GM19455 (cell line): ENCODE data around the gene DTNB.

Source experiments
- ATAC-seq: cut with Tn5 transposase; IDR thresholded peaks from one replicate; pipeline ENCODE4 v1.9.1; 2021; ENCODE audit not compliant: unreplicated experiment

DTNB gene

DNA sequence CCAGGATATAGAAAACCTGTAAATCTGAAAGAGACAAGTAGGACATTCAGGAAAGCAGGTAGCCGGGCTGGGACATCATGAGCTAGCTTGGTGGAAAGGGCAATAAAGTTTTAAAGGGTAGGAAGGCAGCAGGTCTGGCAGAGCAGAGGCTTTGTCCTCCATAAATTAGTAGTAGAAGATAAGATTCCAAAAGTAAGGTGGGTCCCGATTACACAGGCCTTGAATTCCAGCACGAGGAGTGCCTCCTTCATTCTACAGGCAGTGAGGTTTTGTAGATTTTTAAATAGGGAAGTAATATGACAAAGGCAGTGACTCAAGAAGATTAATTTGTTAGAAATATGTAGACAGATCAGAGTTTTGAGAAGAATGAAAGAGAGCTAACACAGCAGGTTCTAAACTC, 160.7 kb downstream of the DTNB start:
- no peak for ATAC-seq

DNA sequence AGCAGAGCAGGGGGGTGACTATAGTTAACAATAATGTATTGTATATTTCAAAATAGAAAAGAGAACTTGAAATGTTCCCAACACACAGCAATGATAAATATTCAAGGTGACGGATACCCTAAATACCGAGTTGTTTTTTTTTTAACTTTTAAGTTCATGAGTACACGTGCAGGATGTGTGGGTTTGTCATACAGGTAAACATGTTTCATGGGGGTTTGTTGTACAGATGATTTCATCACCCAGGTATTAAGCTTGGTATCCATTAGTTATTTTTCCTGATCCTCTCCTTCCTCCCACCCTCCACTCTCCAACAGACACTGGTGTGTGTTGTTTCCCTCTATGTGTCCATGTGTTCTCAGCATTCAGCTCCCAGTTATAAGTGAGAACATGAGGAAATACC, 167.2 kb downstream of the DTNB start:
- no peak for ATAC-seq

DNA sequence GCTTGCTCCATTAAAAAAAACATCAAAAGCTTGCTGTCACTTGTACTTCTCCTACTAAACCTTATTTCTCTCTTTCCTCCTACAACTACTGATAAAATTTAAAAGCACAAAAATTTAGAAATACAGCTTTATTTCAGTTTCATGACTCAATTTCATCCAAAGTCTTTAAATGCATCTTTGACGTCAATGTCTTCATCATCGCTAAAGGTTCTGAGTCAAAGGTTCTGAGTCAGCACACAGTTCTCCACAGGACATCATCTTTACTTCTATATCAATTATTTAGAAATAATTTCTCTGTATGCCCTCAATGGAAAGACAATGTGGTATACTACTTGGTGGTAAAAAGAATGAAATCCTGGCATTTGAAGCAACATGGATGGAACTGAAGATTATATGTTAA, 167.8 kb downstream of the DTNB start:
- ATAC-seq: no peak

DNA sequence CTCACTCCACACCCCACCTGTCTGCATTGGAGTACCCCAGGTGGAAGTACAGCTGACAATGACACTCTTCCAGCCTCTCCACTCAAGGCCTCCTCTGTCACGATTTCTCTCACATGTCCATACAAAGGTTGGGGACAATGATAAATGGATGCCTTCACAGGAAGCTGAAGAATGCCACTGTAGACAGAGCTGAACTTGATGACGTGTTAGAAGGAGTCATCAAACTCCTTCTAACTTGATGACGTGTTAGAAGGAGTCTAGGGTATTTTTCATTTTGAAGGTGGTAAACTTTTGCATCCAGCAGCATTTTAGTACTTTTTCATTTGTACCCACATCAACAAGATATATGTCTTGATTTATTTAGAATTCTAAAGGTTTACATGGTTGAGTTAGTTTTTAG, 168.2 kb downstream of the DTNB start:
- ATAC-seq: no peak

DNA sequence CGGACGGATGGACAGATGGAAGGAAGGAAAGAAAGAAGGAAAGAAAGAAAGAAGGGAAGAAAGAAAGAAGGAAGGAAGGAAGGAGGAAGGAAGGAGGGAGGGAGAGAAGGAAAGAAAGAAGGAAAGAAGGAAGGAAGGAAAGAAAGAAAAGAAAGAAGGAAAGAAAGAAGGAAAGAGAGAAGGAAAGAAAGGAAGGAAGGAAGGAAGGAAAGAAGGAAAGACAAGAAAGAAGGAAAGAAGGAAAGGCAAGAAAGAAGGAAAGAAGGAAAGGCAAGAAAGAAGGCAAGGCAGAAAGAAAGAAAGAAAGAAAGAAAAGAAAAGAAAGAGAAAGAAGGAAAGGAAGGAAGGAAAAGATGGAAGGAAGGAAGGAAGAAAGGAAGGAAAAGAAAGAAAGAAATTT, 169.1 kb downstream of the DTNB start:
- no peak for ATAC-seq

DNA sequence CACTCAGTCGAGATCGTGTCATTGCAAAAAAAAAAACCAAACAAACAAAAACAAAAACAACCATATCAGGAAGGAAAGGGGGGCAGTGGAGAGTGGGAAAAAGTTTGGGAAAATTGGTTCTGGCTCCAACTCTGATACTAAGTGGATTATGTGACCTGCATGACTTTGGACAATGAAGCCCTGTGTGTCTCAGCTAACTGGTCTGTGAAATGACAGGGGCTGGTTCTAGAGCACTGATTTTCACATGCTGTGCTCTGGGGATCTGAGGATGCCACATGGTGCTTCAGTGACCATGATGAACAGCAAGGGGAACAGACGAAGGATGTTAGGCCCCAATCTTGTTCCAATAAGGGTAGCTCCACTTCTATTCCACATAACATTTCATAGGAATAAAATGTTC, 174.2 kb downstream of the DTNB start:
- ATAC-seq: no peak

DNA sequence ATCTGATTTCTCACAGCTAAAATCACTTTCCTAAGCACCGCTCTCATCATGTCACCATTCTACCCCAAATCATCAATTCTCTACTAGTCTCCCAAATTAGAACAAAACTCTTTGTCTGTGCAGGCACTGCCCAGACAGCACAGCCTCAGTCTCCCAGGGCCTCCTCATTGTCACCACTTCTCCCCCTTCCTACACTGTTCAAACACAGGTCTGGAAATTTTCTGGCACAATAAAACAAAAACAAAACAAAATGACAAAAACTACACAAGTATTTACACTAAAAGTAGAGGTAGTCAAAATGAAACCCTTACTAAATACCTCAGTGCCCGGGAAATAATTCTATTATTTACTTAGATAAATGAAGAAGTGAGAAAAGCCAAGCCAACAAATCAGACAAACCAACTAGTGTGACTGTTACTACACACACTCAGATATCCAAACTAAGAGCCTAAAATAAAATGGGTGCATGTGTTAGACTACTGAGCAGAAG, 175.4 kb downstream of the DTNB start:
- no peak for ATAC-seq

DNA sequence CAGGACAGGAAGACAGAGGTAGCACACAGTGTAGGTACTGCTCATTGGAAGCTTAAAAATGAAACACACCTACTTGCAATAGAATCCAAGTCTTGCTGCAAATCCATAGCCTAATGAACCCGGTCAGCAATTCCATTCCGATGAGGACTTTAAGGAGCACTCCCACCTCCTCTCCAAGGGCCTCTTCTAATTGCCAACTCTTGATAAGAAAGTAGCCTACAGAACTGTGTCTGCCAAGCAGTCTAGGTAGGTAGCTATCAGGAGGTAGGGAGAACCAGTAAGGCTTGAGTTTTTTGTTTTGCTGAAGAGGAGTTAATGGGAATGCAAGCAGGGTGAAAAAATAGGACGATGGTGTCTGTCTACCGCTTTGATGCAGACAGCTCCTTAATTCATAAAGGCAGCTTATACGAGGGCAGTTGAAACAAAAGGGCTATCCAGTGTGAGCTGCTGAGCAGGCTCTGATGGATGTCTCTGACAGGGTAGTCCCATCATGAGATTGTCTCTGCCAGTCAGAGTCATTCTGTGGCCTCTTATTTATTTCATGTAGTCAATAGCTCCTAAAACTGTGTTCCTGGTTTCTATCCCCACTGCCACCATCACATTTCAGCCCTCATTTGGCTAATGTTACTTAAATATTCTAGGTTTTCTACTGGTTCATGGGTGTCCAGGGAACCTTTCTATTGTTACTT, 176.0 kb downstream of the DTNB start:
- ATAC-seq: no peak

DNA sequence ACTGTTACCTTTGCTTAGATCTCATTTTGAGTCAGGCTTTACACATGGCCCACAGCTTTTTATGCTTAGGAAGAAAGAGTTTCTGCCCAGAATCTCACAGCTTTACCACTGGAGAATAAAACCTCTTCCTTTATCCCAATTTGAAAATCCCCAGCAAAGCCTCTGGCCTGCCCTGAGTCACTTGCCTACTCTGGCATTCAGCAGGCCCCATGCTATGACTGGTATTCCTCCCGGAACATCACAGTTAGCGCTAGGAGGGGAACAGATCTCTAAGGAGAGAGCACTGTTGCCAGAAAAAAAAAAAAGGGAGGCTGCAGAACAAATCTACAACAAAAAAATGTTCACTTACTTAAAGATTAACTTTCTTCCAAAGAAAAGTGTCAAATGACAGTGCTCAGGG, 178.8 kb downstream of the DTNB start:
- ATAC-seq: no peak

DNA sequence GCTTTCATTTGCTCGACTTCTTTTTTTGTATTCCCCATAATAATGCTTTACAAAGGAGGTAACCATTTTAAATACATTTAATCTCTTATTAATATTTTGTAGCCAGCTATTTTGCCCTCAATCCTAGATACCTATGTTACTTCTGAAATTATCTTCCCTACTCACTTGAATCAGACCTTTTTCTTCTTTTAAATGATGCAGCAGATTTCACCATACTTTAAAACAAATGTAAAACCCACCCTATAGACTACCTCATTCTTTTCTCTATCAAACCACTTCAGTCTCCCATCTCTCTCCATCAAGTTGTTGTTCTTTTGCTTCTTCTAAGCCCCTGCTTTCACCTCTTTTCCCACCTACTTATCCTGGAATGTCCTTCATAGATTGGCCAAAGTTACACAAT, 180.2 kb downstream of the DTNB start:
- ATAC-seq: no peak

DNA sequence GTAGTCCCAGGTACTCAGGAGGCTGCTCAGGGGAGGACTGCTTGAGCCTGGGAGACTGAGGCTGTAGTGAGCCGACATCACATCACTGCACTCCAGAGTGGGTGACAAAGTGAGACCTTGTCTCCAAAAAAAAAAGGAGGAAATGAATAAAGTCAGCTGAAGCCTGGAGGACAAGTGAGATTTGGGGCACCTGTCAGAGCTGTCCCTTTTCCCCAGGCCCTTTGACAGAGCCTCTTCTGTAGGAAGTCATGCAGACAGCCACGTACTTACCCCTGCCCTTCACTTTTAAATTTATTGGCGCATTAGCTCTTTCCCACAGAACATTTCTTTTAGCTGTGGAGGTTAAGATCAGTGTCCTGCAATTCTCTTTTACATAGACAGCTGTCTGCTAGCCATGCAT, 180.7 kb downstream of the DTNB start:
- ATAC-seq: no peak

DNA sequence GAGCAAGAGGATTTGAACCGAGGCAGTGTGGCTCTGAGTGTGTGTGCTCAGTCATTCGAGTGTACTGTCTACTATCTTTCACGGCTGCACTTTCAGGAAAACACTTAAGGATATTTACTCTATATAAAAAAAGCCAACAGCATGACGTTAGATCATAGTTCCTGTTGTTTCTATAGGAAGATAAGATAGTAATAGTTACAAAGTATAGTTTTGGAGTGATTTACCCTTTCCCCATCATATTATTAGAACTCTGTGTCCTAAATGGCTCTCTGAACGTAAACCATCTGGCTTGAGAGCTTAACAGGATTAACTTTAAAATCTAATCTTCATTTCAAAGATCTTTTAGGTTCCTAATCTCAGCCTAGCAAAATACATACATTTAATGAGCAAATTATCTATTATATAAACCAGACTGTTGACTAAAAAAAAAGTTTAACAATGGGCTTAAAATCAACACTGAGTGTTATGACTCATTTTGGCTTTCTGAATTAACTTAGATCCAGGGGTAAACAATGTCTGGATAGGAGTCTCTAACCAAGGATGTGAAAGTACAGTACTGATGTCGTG, 181.3 kb downstream of the DTNB start:
- no peak for ATAC-seq

DNA sequence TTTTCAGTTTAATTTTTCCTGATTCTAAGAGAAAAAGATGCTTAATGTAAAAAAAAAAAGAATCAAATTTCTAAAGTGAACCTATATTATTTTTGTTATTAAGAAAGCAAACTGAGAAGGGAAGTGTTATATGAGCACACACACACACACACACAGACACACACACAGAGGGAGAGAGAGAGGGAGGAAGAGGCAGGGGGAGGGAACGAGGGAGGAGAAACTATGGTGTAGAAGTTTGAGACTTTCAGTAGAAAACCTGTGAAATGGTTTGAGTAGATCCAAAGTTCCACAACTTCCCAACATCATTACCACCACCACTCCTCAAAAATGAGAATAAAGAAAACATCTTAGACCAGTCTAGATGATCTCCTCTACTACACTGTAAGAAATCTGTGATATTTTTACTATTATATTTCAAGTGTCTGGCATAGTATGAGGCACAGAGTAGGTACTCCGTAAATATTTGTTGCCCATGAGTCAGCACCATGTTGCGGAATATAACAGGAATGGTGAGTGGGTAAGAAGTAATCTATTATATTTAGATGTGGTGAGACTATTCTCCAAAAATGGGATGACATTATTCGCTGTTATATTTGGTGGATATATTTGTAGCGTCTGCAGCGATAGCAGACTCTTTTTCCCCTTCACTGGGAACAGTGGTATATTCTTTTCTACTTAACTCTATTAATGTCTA, 182.2 kb downstream of the DTNB start:
- ATAC-seq: no peak

DNA sequence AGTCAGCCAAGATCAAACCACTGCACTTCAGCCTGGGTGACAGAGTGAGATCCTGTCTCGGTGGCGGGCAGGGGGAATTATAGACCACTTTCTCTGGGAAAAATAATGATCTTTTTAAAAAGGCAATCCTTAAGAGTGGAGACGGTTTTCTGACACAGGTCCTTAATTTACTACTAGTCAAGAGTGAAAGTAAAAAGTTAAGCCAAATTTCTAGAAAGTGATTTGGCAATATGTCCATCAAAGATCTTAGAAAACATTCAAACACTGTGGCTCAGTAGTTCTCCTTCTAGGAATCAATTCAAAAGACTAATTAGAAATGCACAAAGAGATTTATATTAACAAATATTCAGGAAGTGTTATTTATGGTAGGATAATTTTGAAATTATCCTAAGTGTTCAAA, 183.2 kb downstream of the DTNB start:
- no peak for ATAC-seq

DNA sequence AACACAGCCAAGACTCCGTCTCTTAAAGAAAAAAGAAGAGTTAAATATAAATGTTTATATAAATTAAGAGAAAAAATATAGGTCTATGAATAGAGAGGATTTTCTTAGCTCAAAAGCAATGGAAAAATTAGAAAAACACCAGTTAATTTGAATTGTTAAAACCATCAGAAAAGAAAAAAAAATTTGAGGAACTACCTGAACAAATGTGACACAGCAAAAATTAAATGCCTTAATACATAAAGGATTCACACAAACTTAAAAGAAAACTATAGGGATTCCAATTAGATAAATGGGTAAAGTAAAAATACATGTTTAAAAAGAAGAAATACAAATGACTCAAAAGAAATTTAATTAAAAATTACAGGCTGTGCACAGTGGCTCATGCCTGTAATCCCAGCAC, 183.7 kb downstream of the DTNB start:
- no peak for ATAC-seq

DNA sequence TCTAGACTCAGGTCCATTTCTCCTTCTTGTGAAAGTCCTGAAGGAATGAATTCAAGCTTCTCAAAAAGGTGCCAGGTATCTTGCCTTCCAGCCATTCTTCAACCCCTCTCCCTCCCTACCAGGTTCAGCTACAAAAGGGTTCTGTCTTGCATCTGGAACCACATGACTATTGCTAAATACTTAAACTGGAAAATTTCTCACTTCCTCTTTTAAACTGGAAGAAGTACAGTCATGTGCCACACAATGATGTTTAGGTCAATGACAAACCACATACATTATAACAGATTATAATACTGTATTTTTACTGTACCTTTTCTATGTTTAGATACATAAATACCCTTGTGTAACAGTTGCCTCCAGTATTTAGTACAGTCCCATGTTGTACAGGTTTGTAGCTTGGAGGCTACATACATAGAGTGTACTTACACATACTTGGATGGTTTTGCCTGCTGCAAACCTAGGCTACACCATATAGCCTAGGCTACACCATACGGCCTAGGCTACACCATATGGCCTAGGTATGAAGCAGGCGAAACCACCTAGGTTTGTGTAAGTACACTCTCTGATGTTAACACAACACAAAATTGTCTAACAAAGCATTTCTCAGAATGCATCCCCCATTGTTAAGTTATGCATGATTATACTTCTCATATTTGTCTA, 189.6 kb downstream of the DTNB start:
- ATAC-seq: peak; percentile 47

DNA sequence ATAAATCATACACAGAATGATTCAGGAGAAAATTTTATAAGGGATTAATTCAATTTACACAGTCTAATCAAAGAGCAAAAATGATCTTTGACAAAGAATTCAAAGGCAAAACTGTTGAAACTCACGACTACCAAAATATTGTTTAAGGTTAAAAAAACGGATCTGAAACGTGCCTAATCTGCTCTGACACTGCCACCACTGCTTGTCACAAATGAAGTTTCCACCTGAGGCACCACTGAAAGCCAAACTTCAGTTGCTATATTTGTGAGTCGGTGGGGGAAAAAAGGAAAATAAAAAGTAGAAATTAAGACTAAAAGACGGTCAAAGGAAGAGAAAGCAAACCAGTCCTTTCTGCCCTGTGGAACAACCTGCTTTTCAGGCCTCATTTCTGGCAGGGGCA, 191.0 kb downstream of the DTNB start:
- ATAC-seq: no peak

DNA sequence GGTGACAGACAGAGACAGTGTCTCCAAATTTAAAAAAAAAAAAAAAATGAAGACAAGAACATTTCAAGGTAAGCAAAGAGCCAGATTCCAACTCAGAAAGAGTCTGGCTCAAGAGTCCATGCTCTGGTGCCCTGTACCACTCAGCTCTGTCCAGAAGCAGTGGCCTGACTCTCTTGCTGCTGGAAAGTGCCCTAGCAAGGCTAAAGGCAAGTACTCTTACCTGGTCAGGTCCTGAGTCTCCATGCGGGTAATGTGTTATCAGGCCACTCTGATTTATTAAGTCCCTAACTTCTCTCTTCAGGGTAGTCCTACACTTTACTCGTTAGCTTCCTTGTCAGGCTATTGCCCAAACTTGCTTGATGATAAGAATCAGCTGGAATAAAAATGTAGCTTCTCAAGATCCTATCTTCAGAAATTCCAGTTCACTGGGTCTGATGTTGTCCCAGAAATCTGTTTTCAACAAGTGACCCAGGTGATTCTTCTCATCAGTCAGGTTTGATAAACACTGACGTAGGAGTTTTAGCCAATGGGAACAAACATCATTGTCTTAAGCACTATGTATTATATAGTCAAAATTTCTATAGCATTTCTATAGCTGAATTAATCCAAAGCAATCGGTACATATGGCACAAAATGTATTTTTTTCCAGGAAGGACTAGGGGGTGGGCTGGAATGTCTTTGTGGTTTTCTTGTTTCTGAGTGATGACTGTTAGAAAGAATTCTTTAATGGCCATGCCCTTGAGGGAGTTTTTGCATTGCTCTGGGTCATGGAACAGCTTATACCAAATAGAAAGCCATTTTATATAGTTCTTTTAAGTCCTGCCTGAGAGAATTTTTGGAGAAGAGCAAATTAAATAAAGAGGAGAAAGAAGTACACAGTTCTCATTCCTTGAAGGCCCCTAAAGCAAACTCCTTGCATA, 191.7 kb downstream of the DTNB start:
- no peak for ATAC-seq

DNA sequence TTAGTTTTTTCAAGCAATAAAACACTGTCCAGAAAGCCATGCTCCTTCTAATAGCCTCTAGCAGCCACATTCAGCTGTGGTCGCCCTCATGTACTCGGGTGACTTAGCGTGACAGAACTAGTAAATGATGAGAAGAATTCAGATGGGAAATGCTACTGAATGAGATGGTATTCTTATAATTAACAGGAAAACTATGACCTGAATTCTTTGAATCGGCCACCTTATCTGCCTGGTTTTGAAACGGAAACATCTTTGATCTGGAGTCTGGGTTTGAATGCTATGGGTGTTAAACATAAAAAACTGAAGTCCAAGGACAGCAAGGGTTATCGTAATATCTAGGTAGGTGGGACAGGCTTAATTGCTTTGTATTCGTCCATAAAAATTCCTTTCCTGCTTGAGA, 192.8 kb downstream of the DTNB start:
- no peak for ATAC-seq

DNA sequence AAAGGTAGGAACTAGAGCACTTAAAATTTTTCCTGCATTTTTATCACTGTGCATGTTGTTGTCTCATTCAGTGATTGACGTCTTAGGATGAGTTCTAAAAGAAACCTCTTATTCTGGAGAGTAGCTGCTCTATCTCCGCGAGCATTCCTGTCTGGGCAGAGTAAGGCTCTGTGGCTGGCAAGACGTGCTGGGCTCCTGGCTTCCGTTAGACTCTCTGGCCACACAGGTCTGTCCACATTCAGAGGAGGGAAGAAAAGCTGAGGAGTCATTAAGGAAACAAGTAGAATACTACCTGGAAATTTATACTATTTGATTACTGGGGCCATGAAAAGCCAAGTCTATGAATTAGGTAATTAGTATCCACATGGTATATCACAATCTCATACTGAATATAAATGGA, 193.6 kb downstream of the DTNB start:
- ATAC-seq: no peak

DNA sequence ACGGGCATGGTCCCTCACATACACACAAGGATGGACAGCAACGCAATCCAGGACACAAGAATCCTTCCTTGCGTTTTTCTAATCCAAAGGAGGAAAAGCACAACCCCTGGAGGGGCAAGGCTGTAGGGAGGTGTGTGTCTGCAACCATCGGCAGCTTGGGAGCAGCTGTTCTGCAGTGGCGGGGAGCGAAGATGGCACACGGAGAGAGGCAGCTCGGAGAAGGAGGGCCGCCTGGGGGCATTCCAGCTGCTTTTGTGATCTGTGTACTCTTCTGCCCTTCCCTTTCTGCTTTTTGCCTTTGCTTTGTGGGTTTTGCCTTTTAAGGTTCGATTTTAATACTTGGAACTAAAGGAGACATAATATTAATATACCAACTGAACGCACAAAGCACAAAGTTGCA, 194.6 kb downstream of the DTNB start:
- ATAC-seq: no peak
